DND-41 (cell line): ENCODE data around the gene ARL4D.
"Not testable (repeated sequence)": the region's sequence is repeated elsewhere in the genome, so short reads cannot be mapped to it uniquely, and the experiment has no call there.

Experiments used
- EZH2 ChIP-seq: IDR thresholded peaks from 3 replicates; pipeline ENCODE4 v1.6.1; 2012; ENCODE audit warnings: borderline replicate concordance, low read depth, mild to moderate bottlenecking, moderate library complexity, low read length, inconsistent platforms; ENCODE audit not compliant: severe bottlenecking
- TF ChIP-seq, protein P1 (sequence below): IDR thresholded peaks from 2 replicates; pipeline ENCODE4 v1.5.1; 2012; ENCODE audit warnings: borderline replicate concordance, low read length, moderate library complexity, mild to moderate bottlenecking; ENCODE audit not compliant: poor library complexity, severe bottlenecking; ENCODE audit errors: extremely low read depth

GRCh38 chr17:43419375-43419882 lies 20.6 kb downstream of the ARL4D start:
- TF ChIP-seq, protein P1, sequence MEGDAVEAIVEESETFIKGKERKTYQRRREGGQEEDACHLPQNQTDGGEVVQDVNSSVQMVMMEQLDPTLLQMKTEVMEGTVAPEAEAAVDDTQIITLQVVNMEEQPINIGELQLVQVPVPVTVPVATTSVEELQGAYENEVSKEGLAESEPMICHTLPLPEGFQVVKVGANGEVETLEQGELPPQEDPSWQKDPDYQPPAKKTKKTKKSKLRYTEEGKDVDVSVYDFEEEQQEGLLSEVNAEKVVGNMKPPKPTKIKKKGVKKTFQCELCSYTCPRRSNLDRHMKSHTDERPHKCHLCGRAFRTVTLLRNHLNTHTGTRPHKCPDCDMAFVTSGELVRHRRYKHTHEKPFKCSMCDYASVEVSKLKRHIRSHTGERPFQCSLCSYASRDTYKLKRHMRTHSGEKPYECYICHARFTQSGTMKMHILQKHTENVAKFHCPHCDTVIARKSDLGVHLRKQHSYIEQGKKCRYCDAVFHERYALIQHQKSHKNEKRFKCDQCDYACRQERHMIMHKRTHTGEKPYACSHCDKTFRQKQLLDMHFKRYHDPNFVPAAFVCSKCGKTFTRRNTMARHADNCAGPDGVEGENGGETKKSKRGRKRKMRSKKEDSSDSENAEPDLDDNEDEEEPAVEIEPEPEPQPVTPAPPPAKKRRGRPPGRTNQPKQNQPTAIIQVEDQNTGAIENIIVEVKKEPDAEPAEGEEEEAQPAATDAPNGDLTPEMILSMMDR = not testable (repeated sequence)
- not testable (repeated sequence) for TF ChIP-seq EZH2
